GM23338 (cell line): ENCODE measurements around the gene JAZF1. TPM values are rescaled to one million over a fixed set of nuclear protein-coding genes. Genes with fewer than 3 reads are reported as not detected.
"Not testable (repeated sequence)": the region's sequence is repeated elsewhere in the genome, so short reads cannot be mapped to it uniquely, and the experiment has no call there.

Experiments used
- ATAC-seq: fragments of 200-7000 bp; cut with Tn5 transposase; 3 replicates; pipeline ENCODE4 v1.9.1; 2020
- DNase-seq: peaks from one replicate; pipeline ENCODE4 v3.0.0-alpha.2; 2015; ENCODE audit warnings: low spot score
- H2AFZ ChIP-seq: fragments of 200-600 bp; sonication (generic); 2 replicates; pipeline ENCODE4 v1.8.0; 2016; ENCODE audit warnings: antibody characterized with exemption, mild to moderate bottlenecking, moderate library complexity
- H3F3A ChIP-seq: fragments of 200-600 bp; sonication (generic); replicated peaks from 2 replicates; pipeline ENCODE4 v1.8.0; 2017; ENCODE audit warnings: antibody characterized with exemption, mixed run types, low read depth
- H3K27ac ChIP-seq: fragments of 200-600 bp; sonication (generic); 2 replicates; pipeline ENCODE4 v1.6.1; 2016; ENCODE audit warnings: low read depth
- H3K27me3 ChIP-seq: fragments of 200-600 bp; sonication (generic); 2 replicates; pipeline ENCODE4 v1.8.0; 2016; ENCODE audit warnings: mild to moderate bottlenecking, mixed run types, moderate library complexity; ENCODE audit not compliant: insufficient read depth
- H3K36me3 ChIP-seq: fragments of 200-600 bp; sonication (generic); 2 replicates; pipeline ENCODE4 v1.8.0; 2016; ENCODE audit warnings: mild to moderate bottlenecking; ENCODE audit not compliant: insufficient read depth
- H3K4me1 ChIP-seq: fragments of 200-600 bp; sonication (generic); 2 replicates; pipeline ENCODE4 v1.8.0; 2016; ENCODE audit warnings: mild to moderate bottlenecking, moderate library complexity; ENCODE audit not compliant: insufficient read depth
- H3K4me2 ChIP-seq: fragments of 200-600 bp; sonication (generic); 2 replicates; pipeline ENCODE4 v1.7.1; 2017; ENCODE audit warnings: mixed run types
- H3K4me3 ChIP-seq: fragments of 200-600 bp; sonication (generic); 2 replicates; pipeline ENCODE4 v1.6.1; 2016; ENCODE audit warnings: mixed run types
- H3K79me2 ChIP-seq: fragments of 200-600 bp; sonication (generic); replicated peaks from 2 replicates; pipeline ENCODE4 v1.8.0; 2017; ENCODE audit warnings: mild to moderate bottlenecking; ENCODE audit not compliant: insufficient read depth
- H3K9me2 ChIP-seq: fragments of 200-600 bp; sonication (generic); 2 replicates; pipeline ENCODE4 v1.8.0; 2017; ENCODE audit not compliant: insufficient read depth
- H4K20me1 ChIP-seq: fragments of 200-600 bp; sonication (generic); replicated peaks from 2 replicates; pipeline ENCODE4 v1.8.0; 2017; ENCODE audit warnings: mild to moderate bottlenecking; ENCODE audit not compliant: insufficient read depth
- H3K27ac Mint-ChIP-seq: 2 replicates; pipeline ENCODE4 v1.8.0; 2020; ENCODE audit warnings: inconsistent platforms, mild to moderate bottlenecking, moderate library complexity, mixed read lengths
- H3K27me3 Mint-ChIP-seq: 3 replicates; pipeline ENCODE4 v1.8.0; 2022; ENCODE audit warnings: low read depth, mild to moderate bottlenecking, moderate library complexity, mixed read lengths, inconsistent platforms; ENCODE audit not compliant: insufficient read depth, poor library complexity
- H3K36me3 Mint-ChIP-seq: 3 replicates; pipeline ENCODE4 v1.8.0; 2021; ENCODE audit warnings: low read depth, mild to moderate bottlenecking, inconsistent platforms, moderate library complexity, mixed read lengths
- H3K4me1 Mint-ChIP-seq: 3 replicates; pipeline ENCODE4 v1.8.0; 2020; ENCODE audit warnings: mild to moderate bottlenecking, inconsistent platforms, mixed read lengths
- H3K4me3 Mint-ChIP-seq: 3 replicates; pipeline ENCODE4 v1.8.0; 2021; ENCODE audit warnings: moderate library complexity, mild to moderate bottlenecking, inconsistent platforms, mixed read lengths
- H3K9me3 Mint-ChIP-seq: 3 replicates; pipeline ENCODE4 v1.8.0; 2020; ENCODE audit warnings: moderate library complexity, mild to moderate bottlenecking, inconsistent platforms, mixed read lengths
- CTCF ChIP-seq, 2 experiments: fragments of 200-600 bp in 1 of 2; sonication (generic) in 1 of 2; conservative IDR thresholded peaks; 2 replicates each; pipeline versions ENCODE4 v1.5.1 to v1.6.1; 2016 to 2017; ENCODE audit warnings: antibody characterized with exemption in 2 of 2, low read depth in 2 of 2, mild to moderate bottlenecking in 2 of 2, moderate library complexity in 1 of 2
- ETS1 ChIP-seq: IDR thresholded peaks from 2 replicates; pipeline ENCODE4 v1.6.1; 2016; ENCODE audit warnings: antibody characterized with exemption
- EZH2phosphoT487 ChIP-seq: fragments of 200-600 bp; sonication (generic); IDR thresholded peaks from one replicate; pipeline ENCODE4 v1.8.1; 2018; ENCODE audit warnings: antibody characterized with exemption; ENCODE audit not compliant: unreplicated experiment
- JUNB ChIP-seq: IDR thresholded peaks from one replicate; pipeline ENCODE4 v1.6.1; 2016; ENCODE audit warnings: antibody characterized with exemption; ENCODE audit not compliant: unreplicated experiment
- NANOG ChIP-seq: IDR thresholded peaks from 2 replicates; pipeline ENCODE4 v1.6.1; 2016; ENCODE audit warnings: antibody characterized with exemption, borderline replicate concordance
- POLR2AphosphoS5 ChIP-seq: IDR thresholded peaks from 2 replicates; pipeline ENCODE4 v1.6.1; 2016; ENCODE audit warnings: antibody characterized with exemption, low read depth
- STAT1 ChIP-seq: IDR thresholded peaks from one replicate; pipeline ENCODE4 v1.6.1; 2016; ENCODE audit warnings: antibody characterized with exemption; ENCODE audit not compliant: unreplicated experiment
- ZNF114 ChIP-seq: fragments of 250-450 bp; sonication (Bioruptor Pico); IDR thresholded peaks from 2 replicates; pipeline ENCODE4 v1.5.0; 2020; ENCODE audit warnings: mild to moderate bottlenecking, moderate library complexity
- ZNF331 ChIP-seq: fragments of 250-450 bp; sonication (Bioruptor Pico); IDR thresholded peaks from 2 replicates; pipeline ENCODE4 v1.5.0; 2020; ENCODE audit warnings: low read depth, mild to moderate bottlenecking, moderate library complexity
- polyA plus RNA-seq: library from polyadenylated mRNA; unstranded; fragments of >200 nt; fragmentation: Nextera tagmentation; extraction: Ambion mirVana; gene quantifications from 2 replicates; pipeline ENCODE4 v1.2.1, GENCODE V29; 2016
- total RNA-seq: library from RNA; depleted of rRNA; stranded (reverse); fragments of >200 nt; shearing (Covaris generic); gene quantifications from 2 replicates; pipeline ENCODE4 v1.2.3, GENCODE V29; 2014

Gene JAZF1
- total and polyA plus RNA-seq, 2 experiments from 2014 or later, result 12.2 to 22.2 TPM

GRCh38 chr7:27888736-27889135 is 291.9 kb downstream of the JAZF1 start:
- no peak overlapping the region for H3K4me2 ChIP-seq
- H3K4me3 ChIP-seq, result no peak overlapping the region
- TF ChIP-seq EZH2phosphoT487, result no peak
- no peak for TF ChIP-seq CTCF (conservative IDR thresholded peaks at IDR 0.05; ENCODE audit: low read depth in 2 of 2)
- no peak for TF ChIP-seq POLR2AphosphoS5
- TF ChIP-seq ETS1, result no peak
- no peaks in the 10 kb centered on the region for H3K9me3 Mint-ChIP-seq
- H3K36me3 Mint-ChIP-seq, result no peaks in the 10 kb centered on the region
- no peaks in the 10 kb centered on the region; the same call in 1 of the 2 replicates for H3K36me3 ChIP-seq
- H3K27me3 Mint-ChIP-seq, result no peaks in the 10 kb centered on the region
- DNase-seq, result no peak
- peaks cover 16% of the 10 kb centered on the region for H3K4me1 Mint-ChIP-seq
- no peak overlapping the region for H3K27ac Mint-ChIP-seq
- H3F3A ChIP-seq, result no peaks in the 10 kb centered on the region
- no peak overlapping the region for H2AFZ ChIP-seq
- no peaks in the 10 kb centered on the region for H3K9me2 ChIP-seq
- no peak overlapping the region for H3K27ac ChIP-seq
- no peak overlapping the region for H3K4me3 Mint-ChIP-seq
- no peaks in the 10 kb centered on the region for H4K20me1 ChIP-seq
- peaks cover 8% of the 10 kb centered on the region; the same call in 1 of the 2 replicates for H3K4me1 ChIP-seq
- no peaks in the 10 kb centered on the region for H3K27me3 ChIP-seq
- H3K79me2 ChIP-seq, result no peaks in the 10 kb centered on the region
- ATAC-seq, result no peak

GRCh38 chr7:27886710-27887109 is 293.9 kb downstream of the JAZF1 start:
- not testable (repeated sequence) for H4K20me1 ChIP-seq, H3K27me3 ChIP-seq, H3F3A ChIP-seq, H3K36me3 ChIP-seq, H3K79me2 ChIP-seq, H2AFZ ChIP-seq, H3K9me3 Mint-ChIP-seq, DNase-seq, H3K4me3 Mint-ChIP-seq, H3K27ac Mint-ChIP-seq, ATAC-seq, H3K4me2 ChIP-seq, H3K9me2 ChIP-seq, H3K27ac ChIP-seq, H3K4me3 ChIP-seq, H3K36me3 Mint-ChIP-seq, H3K27me3 Mint-ChIP-seq
- peaks cover 20% of the 10 kb centered on the region for H3K4me1 Mint-ChIP-seq
- peaks cover 20% of the 10 kb centered on the region for H3K4me1 ChIP-seq

- Mint-ChIP-seq H3K4me1 (peaks cover 20% of the 10 kb centered on the region), H3K36me3 (no peaks in the 10 kb centered on the region), H3K27ac (no peak overlapping the region), H3K4me3 (no peak overlapping the region), H3K9me3 (no peaks in the 10 kb centered on the region), H3K27me3 (no peaks in the 10 kb centered on the region)
- H3K79me2 ChIP-seq, result no peaks in the 10 kb centered on the region
- H3K27me3 ChIP-seq, result no peaks in the 10 kb centered on the region
- no peaks in the 10 kb centered on the region for H3F3A ChIP-seq
- no peaks in the 10 kb centered on the region for H4K20me1 ChIP-seq
- no peak overlapping the region for H2AFZ ChIP-seq
- no peaks in the 10 kb centered on the region; the same call in 1 of the 2 replicates for H3K36me3 ChIP-seq
- H3K27ac ChIP-seq, result no peak overlapping the region
- no peak overlapping the region for H3K4me3 ChIP-seq
- H3K4me1 ChIP-seq, result peaks cover 20% of the 10 kb centered on the region
- no peak for ATAC-seq
- H3K4me2 ChIP-seq, result no peak overlapping the region
- H3K9me2 ChIP-seq, result 0 out of 2 replicates have a peak, but pooled peaks cover 4% of the 10 kb centered on the region
- DNase-seq, result no peak
- TF ChIP-seq ZNF331 (no peak), STAT1 (no peak), JUNB (no peak), CTCF (conservative IDR thresholded peaks at IDR 0.05; ENCODE audit: low read depth in 2 of 2) (no peak), ZNF114 (CRISPR knock-in tag) (no peak), POLR2AphosphoS5 (no peak), NANOG (no peak)
These were observed 294.9 kb downstream of the JAZF1 start for GRCh38 chr7:27885652-27886051.
